ENCODE results near the gene SPATA1. TPM values are rescaled to one million over a fixed set of nuclear protein-coding genes. Genes with fewer than 3 reads are reported as not detected.

SPATA1 gene
- polyA plus RNA-seq, 1 donor (not counting 4 experiments of a cell fraction or from before 2014, with no cell fraction given): 0.25 TPM

GRCh38 chr1:84478876-84479868 lies 27.0 kb upstream of the SPATA1 start, which contains the start of gene RPF1:
Gene RPF1 (plus strand): TSS chr1:84479266. CDS start chr1:84479282, 16 bp downstream.
- peak within 1 kb of the TSS; percentile 99 for H2AFZ ChIP-seq (ENCODE audit: control insufficient read depth, low read length)
- peak within 1 kb of the TSS; percentile 80 to 91 (median 91) for H3K4me3 ChIP-seq (ENCODE audit: control insufficient read depth in 2 of 3, extremely low read depth in 1 of 3, insufficient read depth in 2 of 3, low read depth in 1 of 3, low read length in 3 of 3)
- H3K9ac ChIP-seq (ENCODE audit: control insufficient read depth, extremely low read depth, insufficient read depth, low read length): peak within 1 kb of the TSS; percentile 89
- H3K4me1 ChIP-seq (ENCODE audit: control insufficient read depth, extremely low read depth, insufficient read depth, low read length): peaks cover 5% of the 10 kb centered on the region
- peak within 1 kb of the TSS; percentile 81 for H3K27ac ChIP-seq (ENCODE audit: control insufficient read depth, insufficient read depth, low read length)
- FAIRE-seq (peak; percentile 48), DNase-seq (ENCODE audit: low read depth, low spot score) (no peak)
- H3K36me3 ChIP-seq (ENCODE audit: control insufficient read depth in 2 of 2, extremely low read depth in 1 of 2, insufficient read depth in 2 of 2, low read length in 2 of 2): peaks cover 0 to 4% of the 10 kb centered on the region in 2 experiments
- no peaks in the 10 kb centered on the region for H3K27me3 ChIP-seq (ENCODE audit: control insufficient read depth, extremely low read depth, insufficient read depth, low read length)
- dilution Hi-C loops (cut with MboI; ENCODE audit: extremely low pct_ligation_motif_present, low sequenced_read_pairs): no loop called here
- TF ChIP-seq EZH2 (IDR thresholded peaks at IDR 0.05; ENCODE audit: low read length) (no peak), CTCF (optimal IDR thresholded peaks at IDR 0.05 in 1 of 3, IDR thresholded peaks at IDR 0.05 in 1 of 3, conservative IDR thresholded peaks at IDR 0.05 in 1 of 3; ENCODE audit: extremely low read depth in 1 of 3, insufficient read depth in 2 of 3, low read length in 3 of 3) (no peak)
- H3K79me2 ChIP-seq (ENCODE audit: control insufficient read depth, insufficient read depth, low read length): peaks cover 34% of the 10 kb centered on the region
- no peaks in the 10 kb centered on the region for H3K9me1 ChIP-seq (ENCODE audit: control insufficient read depth, extremely low read depth, insufficient read depth, low read length)
- peak within 1 kb of the TSS; percentile 93 for H3K4me2 ChIP-seq (ENCODE audit: control insufficient read depth, extremely low read depth, insufficient read depth, low read depth, low read length)
- no peaks in the 10 kb centered on the region for H3K9me3 ChIP-seq (ENCODE audit: control insufficient read depth, low read depth, low read length)
- no peaks in the 10 kb centered on the region for H4K20me1 ChIP-seq (ENCODE audit: control insufficient read depth, extremely low read depth, insufficient read depth, low read length)

- TF ChIP-seq CTCF (optimal IDR thresholded peaks at IDR 0.05 in 1 of 3, IDR thresholded peaks at IDR 0.05 in 1 of 3, conservative IDR thresholded peaks at IDR 0.05 in 1 of 3; ENCODE audit: extremely low read depth in 1 of 3, insufficient read depth in 2 of 3, low read length in 3 of 3): no peak
- TF ChIP-seq EZH2 (IDR thresholded peaks at IDR 0.05; ENCODE audit: low read length): no peak
- peaks cover 34% of the 10 kb centered on the region for H3K79me2 ChIP-seq (ENCODE audit: control insufficient read depth, insufficient read depth, low read length)
Observed at GRCh38 chr1:84479998-84480397, 26.2 kb upstream of the SPATA1 start.

More at GRCh38 chr1:84479998-84480397, 26.2 kb upstream of the SPATA1 start:
- FAIRE-seq: no peak
- Histone ChIP-seq H3K9ac (ENCODE audit: control insufficient read depth, extremely low read depth, insufficient read depth, low read length) (peak overlapping the region; percentile 89), H3K4me2 (ENCODE audit: control insufficient read depth, extremely low read depth, insufficient read depth, low read depth, low read length) (peak overlapping the region; percentile 93), H3K4me3 (ENCODE audit: control insufficient read depth in 2 of 3, extremely low read depth in 1 of 3, insufficient read depth in 2 of 3, low read depth in 1 of 3, low read length in 3 of 3) (peak overlapping the region; percentile 80 to 91 (median 91)), H4K20me1 (ENCODE audit: control insufficient read depth, extremely low read depth, insufficient read depth, low read length) (no peaks in the 10 kb centered on the region), H3K9me3 (ENCODE audit: control insufficient read depth, low read depth, low read length) (no peaks in the 10 kb centered on the region), H2AFZ (ENCODE audit: control insufficient read depth, low read length) (no peak overlapping the region), H3K9me1 (ENCODE audit: control insufficient read depth, extremely low read depth, insufficient read depth, low read length) (no peaks in the 10 kb centered on the region), H3K27me3 (ENCODE audit: control insufficient read depth, extremely low read depth, insufficient read depth, low read length) (no peaks in the 10 kb centered on the region), H3K27ac (ENCODE audit: control insufficient read depth, insufficient read depth, low read length) (peak overlapping the region; percentile 81), H3K36me3 (ENCODE audit: control insufficient read depth in 2 of 2, extremely low read depth in 1 of 2, insufficient read depth in 2 of 2, low read length in 2 of 2) (peaks cover 0 to 4% of the 10 kb centered on the region in 2 experiments), H3K4me1 (ENCODE audit: control insufficient read depth, extremely low read depth, insufficient read depth, low read length) (peaks cover 5% of the 10 kb centered on the region)
- DNase-seq (ENCODE audit: low read depth, low spot score): no peak
- dilution Hi-C loops (cut with MboI; ENCODE audit: extremely low pct_ligation_motif_present, low sequenced_read_pairs): no loop called here

Data from keratinocyte (primary cell).